Right renal pelvis (tissue), 4 donors: ENCODE results near the gene LPCAT3. TPM values are rescaled to one million over a fixed set of nuclear protein-coding genes. Genes with fewer than 3 reads are reported as not detected.

Experiments used
- DNase-seq, 4 donors: peaks; one replicate each; pipeline ENCODE4 v3.0.0-alpha.2; 2013; ENCODE audit warnings: low read depth in 4 of 4, low spot score in 3 of 4, missing footprints in 1 of 4
- polyA plus RNA-seq, 4 donors: library from polyadenylated mRNA; unstranded; fragments of 120-200 nt; gene quantifications; one replicate each; pipeline ENCODE4 v1.2.1, GENCODE V29; 2013; ENCODE audit not compliant: insufficient read length in 4 of 4

LPCAT3 gene
- polyA plus RNA-seq, 4 donors, result 57.4 to 71.3 (median 66.8) TPM

DNA sequence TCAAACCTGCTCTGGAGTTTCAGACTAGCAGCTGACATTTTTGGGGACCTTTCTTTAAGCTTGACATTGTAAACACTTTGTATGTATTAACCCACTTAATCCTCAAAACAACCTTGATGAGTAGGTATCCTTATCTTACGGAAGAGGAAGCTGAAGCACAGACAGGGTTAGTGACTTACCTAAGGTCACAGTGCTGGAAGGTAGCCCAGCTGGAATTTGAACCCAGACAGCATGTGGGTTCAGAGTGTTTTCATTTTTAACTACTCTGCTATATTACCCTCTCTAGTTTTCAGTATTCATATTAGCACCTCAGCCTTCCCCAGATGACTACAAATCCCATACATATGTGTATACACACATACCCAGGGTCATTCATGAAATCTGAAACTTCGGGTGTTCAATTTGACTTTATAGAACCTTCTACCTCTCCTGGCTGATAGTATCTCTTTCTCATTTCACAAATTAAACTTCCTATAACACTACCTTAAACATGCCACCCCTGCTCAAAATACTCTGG lies 13.9 kb downstream of the LPCAT3 start:
- no peak for DNase-seq

DNA sequence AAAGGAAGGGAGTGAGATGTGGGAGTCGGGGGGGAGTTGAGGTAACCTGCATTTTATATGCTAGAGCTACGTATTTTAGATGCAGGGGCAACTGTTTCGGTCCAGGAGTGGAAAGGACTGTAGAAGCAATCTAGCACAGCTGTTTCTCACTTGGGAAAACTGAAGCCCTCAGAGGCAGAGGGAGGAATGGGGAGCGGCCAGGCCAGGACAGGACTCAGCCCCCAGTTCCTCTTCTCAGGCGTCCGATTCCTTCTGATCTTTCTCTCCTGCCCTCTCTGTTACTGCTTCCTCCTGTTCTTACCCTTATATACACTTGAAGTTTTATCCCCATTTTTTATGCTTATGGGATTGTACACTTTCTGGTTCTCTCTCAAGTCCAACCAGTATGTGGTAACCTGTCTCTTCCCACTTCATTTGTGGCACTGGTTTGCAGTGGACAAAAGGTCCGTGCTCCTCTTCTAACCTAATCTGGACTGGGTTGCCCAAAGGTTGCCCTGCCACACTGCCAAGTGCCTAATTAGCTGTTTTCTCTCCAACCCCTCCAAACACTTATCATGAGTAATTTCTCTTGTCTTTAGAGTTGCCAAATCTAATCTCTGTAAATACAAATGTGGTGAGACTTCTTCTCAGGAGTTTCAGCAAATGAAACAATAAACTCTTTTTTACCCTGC lies 16.2 kb downstream of the LPCAT3 start:
- no peak for DNase-seq

DNA sequence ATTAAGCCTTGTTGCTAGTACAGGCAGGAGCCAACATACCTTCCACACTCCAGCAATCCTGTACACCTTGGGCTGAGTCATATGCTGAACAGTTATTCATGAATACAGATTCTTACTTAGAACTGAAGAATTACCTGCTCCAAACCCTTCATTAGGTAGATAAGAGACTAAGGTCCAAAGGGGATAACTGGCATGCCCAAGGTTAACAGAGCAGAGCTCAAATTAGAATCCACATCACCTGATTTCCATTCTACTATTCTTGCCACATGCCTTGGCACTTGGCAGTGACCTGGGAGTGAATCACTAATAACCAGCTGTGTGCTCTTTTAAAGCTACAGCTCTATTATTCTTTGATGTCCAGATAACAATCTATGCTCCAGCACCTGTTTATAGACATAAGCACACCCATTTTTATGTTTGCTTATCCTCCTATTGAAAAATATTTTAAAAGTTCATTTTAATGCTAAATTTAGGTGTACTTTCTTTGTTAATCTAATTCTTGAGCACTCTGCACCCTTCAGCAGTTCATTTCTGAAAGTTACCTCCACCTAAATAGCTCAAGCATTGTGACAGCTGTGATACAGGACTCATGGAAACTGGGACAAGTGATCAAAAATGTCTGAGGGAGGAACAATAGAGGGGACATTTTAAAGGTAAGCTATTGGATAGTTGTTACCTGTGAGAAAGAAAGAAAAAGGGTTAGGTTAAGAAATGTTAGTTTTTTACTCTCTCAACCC lies 19.4 kb downstream of the LPCAT3 start:
- DNase-seq, result no peak

DNA sequence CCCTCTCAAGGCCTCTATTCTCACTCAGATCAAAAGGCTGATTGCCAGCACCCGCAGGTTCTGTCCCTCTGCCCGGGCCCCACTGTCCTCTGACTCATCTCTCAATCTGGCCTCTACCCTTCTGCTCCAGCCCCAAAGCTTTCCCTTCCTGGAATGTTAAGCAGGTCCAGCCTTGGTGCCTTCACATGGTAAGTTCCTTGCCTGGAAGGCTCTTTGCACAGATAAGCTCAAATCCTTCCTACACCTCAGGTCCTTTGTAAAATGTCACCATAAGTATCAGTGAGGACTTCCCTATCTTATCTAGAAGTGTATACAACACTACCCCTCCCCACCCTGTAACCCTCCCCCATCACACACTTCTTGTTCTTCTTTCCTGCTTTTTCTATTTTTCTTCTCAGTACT lies 22.2 kb downstream of the LPCAT3 start:
- no peak for DNase-seq

DNA sequence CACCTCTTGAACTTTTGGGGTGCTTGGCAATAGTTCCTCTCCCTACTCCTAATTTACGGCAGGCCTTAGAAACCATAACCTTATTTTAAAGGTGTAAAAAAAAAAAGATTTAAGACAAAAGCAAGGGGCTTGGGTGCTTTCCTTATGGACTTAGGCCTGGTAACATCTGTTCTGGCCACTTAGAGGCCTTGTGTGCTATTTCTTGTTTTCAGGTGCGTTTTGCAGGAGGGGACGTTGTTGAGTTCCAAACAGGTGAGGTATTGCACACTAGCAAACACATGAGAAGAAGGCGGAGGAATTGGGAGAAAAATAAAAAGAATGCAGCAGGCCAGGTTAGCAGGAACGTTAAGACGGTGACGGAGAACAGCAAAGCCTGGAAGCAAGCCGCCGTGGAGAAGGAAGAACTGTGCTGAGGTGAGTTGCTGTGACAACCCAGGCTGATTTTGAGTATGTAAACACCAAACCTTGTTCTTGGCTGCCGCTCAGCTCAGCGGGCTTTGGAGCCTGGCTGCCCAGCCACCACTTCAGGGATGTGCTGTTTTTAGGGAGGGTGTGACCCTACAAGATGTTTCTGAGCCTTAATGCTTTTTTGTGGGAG lies 30.2 kb downstream of the LPCAT3 start:
- DNase-seq, result no peak

DNA sequence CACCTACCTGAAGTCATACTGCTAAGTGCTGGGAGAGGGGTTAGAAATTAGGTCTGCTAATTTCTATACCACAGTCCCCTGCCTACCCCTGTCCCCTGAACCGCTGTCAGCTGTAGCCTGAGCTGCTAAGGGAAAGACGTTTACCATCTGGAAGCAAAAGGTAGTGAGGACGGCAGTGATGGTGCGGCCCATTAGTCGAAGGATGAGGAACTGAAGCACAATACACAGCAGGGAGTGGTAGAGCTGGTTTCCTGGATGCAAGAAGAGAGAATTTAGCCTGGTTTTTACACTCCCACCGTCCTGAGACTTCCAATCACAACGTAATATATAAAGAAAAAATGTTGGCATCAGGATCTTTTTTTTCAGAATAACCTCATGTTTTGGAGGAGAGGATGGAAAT lies 35.7 kb downstream of the LPCAT3 start:
- no peak for DNase-seq

DNA sequence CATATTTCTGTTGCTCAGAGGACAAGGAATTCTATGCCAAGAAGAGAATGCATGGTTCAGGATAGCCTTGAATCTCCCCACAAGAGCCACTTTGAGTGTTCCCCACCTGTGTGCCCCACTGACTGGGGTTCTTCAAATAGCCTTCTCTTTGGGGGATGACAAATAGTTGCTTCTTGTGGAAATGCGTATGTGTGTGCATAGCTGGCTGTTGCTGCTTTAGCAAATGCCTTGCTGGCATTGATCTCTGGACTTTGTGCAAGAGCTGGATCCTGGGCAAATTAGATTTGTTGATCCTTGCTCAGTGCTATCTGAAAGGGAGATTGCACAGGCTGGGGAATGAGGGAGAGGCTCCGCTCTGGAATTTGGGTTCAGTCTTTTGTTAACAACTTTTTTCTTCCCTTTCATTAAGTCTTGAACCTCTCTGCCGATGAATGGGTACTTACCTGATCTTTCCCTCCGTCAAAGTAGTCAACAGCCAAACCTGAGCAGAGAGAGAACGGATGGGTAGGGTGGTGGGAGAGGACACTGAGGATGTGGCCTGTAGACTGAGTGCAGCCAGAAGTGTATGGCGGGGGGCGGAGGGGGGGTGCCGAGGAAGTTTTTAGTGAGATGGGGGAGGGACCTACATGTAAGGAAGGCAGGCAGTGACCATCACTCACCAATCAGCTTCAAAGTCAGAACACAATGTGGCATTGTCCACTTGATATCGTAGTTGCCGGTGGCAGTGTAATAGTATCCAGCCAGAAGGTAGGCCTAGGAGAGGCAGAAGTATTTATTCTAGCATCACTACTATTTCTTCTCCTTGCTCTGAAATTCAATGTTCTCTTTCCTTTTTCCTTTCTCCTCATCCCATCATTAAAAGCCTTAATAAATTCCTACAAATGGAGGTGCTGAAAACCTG lies 36.9 kb downstream of the LPCAT3 start:
- no peak for DNase-seq

DNA sequence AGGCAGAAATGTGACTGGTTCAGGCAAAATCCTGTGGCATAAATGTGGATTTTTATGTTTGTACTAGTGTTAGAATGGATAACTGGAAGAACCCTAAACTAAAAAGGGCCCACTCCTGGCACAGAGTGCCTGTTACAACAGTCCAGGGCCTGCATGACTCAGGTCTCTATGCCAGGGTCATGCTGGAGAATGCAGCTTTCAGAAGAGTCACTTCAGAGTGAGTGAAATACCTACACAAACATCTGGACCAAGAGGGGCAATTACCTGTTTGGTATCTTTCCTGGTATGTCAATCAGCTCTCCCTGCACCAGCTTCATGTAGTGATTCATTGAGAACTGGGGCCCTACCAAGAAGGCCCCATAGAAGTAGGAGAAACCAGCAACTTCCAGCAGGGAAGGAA lies 37.5 kb downstream of the LPCAT3 start:
- DNase-seq, result no peak

DNA sequence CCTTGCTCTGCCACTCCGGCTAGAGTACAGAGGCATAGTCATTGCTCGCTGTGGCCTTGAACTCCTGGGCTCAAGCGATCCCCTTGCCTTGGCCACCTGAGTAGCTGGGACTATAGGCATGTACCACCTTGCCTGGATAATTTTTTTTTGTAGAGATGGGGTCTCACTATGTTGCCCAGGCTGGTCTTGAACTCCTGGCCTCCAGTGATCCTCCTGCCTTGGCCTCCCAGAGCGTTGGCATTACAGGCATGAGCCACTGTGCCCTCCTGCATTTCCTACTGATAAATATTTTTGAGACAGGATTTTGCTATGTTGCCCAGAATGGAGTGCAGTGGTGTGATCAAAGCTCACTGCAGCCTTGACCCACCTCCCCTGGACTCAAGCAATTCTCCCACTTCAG lies 38.2 kb downstream of the LPCAT3 start:
- DNase-seq, result no peak

DNA sequence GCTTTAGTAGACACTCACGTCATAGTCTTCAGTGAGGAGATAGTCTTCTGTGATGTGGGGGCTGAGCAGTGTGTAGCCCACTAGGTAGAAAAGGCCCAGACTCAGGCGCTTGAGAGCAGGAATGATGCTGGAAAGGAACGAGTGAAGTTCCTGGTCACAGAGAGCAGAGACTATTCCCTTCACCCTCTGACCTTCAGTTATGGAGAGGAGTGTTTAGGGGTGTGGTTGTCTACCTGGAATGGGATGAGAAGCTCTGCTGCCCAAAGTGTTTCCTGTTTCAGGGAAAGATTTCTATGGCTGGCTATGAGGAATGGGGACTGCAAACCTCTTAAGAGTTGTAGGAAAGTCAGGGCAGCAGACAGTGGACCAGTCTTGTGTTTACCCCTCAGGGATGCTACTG lies 38.8 kb downstream of the LPCAT3 start:
- DNase-seq, result no peak

DNA sequence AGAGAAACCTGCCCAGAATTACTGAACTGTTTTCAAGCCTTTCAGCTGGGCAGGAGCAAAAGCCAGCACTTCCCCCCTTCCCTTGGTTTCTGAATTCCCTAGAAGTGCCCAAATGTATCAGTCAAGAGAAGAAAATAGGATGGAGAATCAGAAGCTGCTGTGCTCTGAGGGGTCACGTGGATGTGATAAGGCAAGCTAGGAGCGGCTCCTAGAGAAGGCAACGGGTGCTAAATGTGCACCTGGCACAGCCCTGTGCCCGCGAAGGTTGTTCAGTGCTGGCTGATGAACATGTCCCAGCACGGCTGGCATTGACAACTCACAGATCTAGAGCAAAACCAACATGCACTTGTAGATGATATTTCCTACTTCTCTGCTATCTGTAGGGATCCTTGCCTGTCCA lies 39.3 kb downstream of the LPCAT3 start:
- no peak for DNase-seq

DNA sequence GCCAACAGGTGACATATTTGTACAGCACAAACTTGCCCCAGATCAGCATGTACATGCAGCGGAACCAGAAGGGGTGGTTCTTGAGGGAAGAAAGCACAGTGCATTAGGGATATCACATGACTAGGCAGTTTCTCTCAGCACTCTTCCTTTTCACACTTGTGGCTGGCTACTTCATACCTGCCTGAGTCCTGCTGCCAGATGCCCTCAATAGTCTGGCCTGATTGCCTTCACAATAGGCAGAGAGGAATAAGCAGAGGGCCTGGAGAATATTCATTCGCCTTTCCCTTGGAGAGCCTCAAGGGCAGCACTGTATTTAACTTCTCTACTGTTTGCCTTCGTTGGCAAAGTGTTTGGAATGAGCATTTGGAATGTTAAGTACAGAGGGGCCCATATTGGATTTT lies 39.7 kb downstream of the LPCAT3 start:
- no peak for DNase-seq

DNA sequence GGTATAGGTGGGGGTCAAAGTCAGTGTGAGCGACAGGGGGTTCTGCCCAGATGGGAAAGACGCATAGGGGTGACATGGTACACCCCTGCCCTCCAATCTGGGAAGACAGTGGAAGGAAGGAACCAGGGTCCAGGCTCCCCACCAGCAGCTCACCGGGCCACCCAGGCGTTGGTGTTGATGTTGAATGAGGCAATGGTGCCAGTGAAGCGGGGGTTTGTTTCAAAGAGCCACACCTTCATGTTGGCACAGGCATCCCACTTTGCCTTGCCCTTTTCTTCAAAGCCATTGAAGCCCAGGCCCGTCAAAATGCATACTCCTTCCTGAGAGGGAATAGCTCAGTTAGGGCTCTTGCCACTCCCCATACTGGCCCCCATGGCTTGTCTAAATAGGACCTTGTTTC lies 40.1 kb downstream of the LPCAT3 start:
- DNase-seq, result no peak

DNA sequence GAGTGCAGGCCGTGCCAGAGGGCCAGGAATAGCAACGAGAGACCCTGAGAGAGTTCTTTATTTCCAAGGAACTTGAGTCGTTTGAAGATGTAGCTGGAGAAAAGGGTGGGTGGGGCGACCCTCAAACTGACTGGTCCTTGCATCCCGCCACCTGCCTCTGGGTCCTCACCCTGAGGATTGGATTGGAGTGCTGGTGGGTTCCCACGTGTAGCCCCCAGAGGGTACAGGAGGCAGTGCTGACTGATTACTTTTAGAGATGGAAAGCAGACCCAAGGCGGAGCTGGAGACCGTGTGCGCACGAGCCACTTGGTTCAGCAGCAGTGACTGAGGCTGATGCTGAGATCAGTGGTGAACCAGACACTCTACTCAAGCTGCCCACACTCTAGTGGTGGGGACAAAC lies 40.6 kb downstream of the LPCAT3 start:
- no peak for DNase-seq

DNA sequence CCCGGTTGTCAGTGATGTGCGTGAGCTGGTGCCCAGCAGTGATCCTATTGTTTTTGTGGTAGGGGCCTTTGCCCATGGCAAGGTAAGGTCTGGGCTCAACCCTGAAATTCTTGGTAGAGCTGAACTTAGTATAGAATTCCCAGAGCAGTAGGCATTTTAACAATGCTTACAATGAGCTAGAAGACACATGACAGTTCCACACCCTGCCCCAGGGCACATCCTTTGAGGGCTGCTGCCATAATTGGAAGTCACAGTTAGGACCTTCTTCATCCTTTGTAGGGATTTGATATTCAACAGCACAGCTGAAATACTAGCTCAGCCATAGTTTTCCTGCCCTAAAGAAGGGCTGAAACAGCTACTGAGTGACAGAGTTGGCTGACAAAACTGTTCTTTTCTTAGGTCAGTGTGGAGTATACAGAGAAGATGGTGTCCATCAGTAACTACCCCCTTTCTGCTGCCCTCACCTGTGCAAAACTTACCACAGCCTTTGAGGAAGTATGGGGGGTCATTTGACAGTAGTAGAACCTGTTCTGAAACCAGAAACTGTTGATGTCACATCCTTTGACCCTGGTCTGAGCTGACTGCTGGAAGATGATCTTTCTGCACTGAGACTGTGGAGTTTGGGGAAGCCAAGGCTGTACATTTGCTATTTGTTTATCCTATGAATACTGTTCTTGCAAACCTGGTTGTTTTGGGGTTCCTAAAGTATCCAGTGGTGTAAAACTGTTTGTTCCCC lies 42.8 kb downstream of the LPCAT3 start:
- no peak for DNase-seq

DNA sequence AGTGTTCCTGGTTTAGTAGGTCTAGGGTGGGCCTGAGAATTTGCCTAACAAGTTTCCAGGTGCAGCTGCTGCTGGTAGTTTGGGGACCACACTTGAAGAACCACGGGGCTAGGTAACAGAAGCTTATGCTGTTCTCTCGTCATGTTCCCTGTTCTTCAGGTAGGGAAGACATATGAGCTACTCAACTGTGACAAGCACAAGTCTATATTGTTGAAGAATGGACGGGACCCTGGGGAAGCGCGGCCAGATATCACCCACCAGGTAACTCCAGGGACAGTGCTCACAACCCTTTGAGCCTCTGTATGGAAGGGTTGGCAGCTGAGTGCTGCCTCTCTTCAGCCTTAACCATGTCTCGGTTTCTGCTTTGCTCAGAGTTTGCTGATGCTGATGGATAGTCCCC lies 44.1 kb downstream of the LPCAT3 start:
- DNase-seq, result no peak

DNA sequence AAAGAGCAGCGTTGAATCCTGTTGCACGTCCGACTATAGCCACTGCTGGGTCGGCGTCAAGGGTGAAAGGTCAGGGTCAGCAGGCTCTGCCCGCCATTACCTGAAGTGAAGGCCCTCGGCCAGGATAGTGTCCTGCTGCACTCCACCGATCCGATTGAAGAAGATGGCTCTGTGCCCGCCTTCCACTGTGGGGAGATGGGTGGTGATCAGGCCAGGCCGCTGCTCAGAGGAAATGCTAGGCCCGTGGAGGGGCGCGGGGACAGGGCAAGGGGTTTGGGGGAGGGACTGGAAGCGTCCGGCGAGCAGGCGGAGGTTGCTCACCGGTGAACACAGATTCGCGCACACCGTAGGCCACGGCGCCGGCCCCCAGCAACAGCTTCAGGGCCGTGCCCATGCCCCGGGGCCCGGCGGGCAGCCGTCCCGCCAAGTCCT lies 48.2 kb downstream of the LPCAT3 start:
- DNase-seq, result no peak

DNA sequence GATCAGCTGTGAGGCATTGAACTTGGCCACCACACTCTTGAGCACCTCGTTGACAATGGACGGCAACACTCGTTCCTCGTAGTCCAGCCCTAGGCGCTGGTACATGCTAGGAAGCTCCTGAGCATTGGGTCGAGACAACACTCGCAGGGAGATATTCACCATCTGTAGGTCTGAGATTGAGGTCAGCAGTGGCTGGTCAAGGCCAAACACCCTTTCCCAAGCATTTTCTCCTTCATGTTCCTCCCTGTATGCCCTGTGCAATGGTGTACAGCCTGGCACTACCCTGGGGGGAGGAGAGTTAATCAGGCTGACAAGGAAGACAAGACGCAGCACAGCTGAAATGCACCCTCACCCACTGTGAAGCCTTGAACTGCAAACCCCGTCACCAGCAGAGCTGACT lies 49.9 kb downstream of the LPCAT3 start:
- no peak for DNase-seq

DNA sequence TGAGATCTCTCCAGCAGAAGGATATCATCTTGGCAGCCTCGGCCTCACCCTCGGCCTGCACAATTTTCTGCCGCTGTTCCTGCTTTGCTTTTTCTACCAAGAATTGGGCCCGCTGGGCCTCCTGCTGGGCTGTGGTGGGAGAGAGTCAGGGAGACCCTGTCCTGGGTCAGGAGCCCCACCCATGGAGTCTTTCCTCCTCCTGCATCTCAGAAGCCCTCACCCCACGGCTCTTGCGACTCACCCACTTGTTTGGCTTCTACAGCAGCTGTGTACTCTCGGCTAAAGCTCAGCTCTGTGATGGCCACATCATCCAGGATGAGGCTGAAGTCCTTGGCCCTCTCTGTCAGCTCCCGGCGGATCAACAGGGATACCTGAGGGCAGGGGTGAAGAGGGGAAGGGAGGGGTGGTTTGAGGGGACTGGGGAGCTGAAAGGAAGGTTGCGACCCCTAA lies 50.6 kb downstream of the LPCAT3 start:
- no peak for DNase-seq

DNA sequence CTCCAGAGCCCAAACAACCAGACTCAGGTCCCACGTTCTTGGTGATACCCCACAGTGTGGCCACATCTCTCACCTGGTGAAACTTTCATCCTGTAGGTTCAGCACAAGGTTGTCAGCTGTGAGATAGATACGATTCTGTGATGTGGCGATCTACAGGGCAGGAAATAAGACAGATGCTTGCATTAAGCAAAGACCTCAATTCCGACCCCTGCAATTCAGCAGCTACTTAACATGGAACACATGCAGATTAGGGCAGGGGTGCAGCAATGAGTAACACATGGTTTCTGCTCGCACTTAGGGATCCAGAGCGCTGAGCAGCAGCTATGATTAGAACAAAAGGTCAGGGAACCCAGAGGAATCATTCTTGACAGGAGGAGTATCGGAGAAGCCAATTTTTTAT lies 51.9 kb downstream of the LPCAT3 start:
- no peak for DNase-seq
